ENCODE data around the gene CFI.

CFI gene

DNA sequence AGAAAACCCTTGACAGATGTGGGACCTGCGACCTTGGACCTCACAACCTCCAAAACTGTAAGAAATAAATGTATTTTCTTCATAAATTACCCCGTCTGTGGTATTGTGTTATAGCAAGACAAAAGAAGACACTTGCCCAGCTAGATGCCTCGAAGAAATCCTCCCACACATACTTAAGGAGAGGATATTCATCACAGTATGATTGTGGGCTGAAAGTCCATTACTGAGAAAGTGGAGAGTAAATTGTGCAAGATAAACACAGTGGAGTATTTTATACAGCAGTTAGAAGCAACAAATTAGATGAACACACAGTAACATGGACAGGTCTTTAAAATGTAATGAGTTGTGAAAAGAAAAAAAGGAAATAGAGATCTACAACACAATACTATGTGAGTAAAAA lies 46.1 kb downstream of the CFI start:
- H3K4me3 ChIP-seq (ENCODE audit: low read depth, low read length) = no peak overlapping the region
- TF ChIP-seq CTCF (IDR thresholded peaks at IDR 0.05; ENCODE audit: low read depth, low read length) = no peak

DNA sequence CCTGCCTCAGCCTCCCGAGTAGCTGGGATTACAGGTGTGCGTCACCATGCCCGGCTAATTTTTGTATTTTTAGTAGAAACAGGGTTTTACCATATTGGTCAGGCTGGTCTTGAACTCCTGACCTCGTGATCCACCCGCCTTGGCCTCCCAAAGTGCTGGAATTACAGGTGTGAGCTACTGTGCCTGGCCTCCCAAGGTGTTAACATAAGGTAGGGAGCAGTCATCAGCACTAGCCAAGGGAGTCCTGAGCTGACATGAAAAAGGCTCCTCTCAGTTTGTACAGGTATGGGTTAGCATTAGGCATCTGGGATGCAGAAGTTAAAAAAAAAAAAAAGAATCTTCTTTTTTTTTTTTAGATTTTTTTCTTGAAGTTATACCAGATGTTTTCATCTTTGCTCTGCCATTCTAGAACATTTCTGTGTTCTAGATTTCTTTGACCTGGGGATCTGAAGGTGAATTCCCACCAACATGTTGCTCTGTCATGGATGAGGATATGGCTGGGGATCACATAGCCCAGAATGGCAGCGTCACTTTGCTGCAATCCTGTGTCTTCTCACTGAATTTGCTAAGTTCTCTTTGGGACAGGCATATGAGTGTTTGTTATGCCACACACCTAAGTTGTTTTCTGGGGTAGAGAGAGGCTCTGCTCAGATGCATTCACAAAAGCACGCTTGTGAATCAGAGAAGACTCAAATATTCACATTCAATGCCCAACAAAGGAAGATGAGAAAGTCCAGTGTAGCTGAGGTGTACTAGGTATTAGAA lies 47.5 kb downstream of the CFI start:
- no peak overlapping the region for H3K4me3 ChIP-seq (ENCODE audit: low read depth, low read length)
- TF ChIP-seq CTCF (IDR thresholded peaks at IDR 0.05; ENCODE audit: low read depth, low read length) = no peak

DNA sequence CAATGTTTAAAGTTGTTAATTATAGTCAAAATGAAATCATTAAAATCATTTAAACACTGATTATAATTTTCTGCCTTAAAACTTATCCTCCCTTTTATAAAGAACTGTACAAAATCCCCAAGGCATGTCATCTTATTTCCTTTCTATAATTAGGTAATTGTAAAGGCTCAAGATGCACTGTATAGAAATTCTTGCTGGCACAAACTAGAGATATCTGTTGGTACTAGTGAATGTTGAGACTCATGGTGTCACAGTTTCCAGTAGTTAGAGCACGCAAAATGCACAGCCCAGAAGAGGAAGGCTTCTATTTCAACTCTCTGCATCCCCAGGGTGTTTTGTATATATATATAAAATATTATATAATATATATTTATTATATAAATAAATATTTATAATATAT lies 49.3 kb downstream of the CFI start:
- H3K4me3 ChIP-seq (ENCODE audit: low read depth, low read length) = no peak overlapping the region
- TF ChIP-seq CTCF (IDR thresholded peaks at IDR 0.05; ENCODE audit: low read depth, low read length) = no peak

DNA sequence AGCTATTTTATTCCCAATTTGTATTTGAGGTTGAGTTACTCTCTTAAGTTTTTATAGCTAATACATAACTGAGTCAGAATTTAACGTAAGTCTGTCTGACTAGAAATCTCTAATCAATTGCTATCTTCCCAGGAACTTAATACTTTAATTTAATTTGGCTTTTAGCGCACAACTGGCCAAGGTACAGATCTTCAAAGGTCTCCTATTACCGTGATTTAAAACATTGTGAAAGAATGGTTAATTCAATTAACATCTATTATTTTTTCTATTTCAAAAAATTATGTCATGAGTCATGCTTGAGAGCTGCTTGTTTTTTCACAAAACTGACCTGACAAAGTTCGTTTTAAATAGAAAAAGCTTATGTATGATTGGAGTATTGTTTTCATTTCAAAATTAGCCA lies 49.9 kb downstream of the CFI start:
- TF ChIP-seq CTCF (IDR thresholded peaks at IDR 0.05; ENCODE audit: low read depth, low read length) = no peak
- H3K4me3 ChIP-seq (ENCODE audit: low read depth, low read length) = no peak overlapping the region

- no peak overlapping the region for H3K4me3 ChIP-seq (ENCODE audit: low read depth, low read length)
- TF ChIP-seq CTCF (IDR thresholded peaks at IDR 0.05; ENCODE audit: low read depth, low read length) = no peak
Measured at GRCh38 chr4:109750652-109751244, 51.1 kb downstream of the CFI start.

- H3K4me3 ChIP-seq (ENCODE audit: low read depth, low read length) = no peak overlapping the region
- TF ChIP-seq CTCF (IDR thresholded peaks at IDR 0.05; ENCODE audit: low read depth, low read length) = no peak
Measured at GRCh38 chr4:109749388-109750082, 52.3 kb downstream of the CFI start.

GRCh38 chr4:109748114-109748513 lies 53.7 kb downstream of the CFI start:
- no peak for TF ChIP-seq CTCF (IDR thresholded peaks at IDR 0.05; ENCODE audit: low read depth, low read length)
- H3K4me3 ChIP-seq (ENCODE audit: low read depth, low read length) = no peak overlapping the region
